Midbrain (tissue), 1 donor: Measurements from ENCODE around the gene GAB3.
"Not testable (repeated sequence)": the region's sequence is repeated elsewhere in the genome, so short reads cannot be mapped to it uniquely, and the experiment has no call there.

Experiments used
- DNase-seq: peaks from one replicate; lab custom pipeline; 2025; lab: John Stamatoyannopoulos, UW

The GAB3 gene

DNA sequence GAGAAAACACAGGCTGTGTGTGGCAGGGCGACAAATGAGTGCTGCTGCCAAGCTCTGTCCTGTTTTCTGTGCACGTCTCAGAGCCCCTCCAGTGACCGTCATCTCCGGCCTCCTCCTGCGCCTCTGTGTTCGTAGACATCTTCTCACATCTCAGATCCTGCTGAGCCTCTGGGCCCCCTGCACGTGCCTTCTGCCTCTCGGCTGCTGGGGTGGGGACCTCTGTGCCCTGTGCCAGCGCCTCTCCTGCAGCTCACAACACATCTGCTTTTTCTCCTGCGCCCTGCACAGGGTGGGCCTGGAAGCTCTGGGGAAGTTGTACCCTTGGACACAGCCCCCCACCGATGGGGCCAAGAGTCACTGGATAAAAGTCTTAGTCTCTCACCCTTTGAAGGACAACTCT is 95.1 kb downstream of the GAB3 start:
- DNase-seq, result no peak

DNA sequence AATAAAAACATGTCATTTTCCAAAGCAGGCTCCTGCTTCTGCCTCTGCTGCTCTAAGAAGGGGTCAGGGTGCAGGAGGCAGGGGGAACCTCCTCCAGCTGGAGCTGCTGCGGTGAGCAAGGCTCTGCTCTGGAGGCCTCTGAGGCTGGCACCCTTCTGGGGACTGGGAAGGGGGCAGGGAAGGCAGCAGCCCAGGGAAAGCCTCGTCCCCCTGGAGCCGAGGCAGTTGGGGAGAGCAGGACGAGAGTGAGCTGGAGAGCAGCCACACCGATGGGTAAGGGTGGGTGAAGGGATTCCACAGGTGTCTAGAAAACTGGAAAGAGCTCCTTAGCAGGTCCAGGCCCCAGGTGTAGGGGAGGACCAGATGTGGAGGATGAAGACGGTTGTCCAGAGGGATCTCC is 95.5 kb downstream of the GAB3 start:
- DNase-seq, result no peak

DNA sequence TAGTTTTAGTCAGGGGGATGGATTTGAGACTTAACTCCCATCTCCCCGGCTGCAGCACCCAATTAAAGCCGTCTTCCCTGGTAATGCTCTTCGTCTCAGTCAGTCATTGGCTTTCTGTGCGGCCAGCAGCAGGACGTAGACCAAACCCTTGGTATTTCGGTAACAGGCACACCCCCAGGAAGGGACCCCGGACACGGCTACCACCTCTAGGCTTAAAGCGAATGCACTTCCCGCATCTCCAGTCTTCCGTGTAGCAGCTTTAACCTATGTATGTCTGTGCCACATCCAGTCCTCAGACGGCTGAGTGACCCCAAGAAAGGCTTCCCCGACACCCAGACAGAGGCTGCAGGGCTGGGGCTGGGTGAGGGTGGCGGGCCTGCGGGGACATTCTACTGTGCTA is 96.0 kb downstream of the GAB3 start:
- DNase-seq, result no peak

DNA sequence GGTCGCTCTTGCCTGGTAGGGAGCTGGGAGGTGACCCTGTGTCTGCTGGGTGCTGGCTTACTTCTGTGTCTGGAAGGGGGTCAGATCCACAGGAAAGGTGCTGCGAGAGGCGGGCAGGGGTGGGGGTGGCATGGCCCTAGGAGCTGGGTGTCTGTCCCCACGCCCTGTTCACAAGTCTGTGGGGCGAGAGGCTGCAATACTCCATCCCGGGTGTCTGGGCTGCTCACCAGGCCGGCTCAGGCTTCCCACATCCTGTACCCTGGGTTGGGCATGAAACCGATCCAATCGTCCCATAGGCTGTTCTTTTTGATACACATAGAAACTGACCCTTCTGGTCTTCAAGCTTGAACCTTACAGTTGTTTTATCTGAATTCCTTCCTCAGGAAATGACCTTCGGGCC is 96.5 kb downstream of the GAB3 start:
- no peak for DNase-seq

DNA sequence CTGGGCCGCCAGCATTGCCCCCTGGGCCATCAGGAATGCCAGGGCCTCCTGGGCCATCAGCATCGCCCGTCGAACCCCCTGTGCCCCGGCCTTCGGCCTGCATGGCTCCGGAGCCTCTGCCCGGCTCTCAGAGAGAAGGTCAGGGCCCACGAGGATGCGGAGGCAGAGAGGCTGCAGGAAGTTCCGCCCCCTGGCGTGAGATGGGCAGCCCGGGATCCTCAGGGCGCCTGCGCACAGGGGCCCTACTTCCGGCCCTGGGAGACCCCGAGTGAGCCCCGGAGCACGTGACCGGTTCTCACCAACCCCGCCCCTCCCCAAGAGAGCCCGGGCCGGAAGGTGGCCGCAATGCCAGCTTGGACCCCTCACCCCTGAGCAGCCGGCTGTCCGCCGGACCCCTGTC is 97.5 kb downstream of the GAB3 start, which contains the start of gene CTAG2:
Gene CTAG2, minus strand, starts transcription at position 167 of the 400 bp plus-strand sequence. Its CDS starts 64 bp downstream, at position 103.
- DNase-seq, result not testable (repeated sequence)

DNA sequence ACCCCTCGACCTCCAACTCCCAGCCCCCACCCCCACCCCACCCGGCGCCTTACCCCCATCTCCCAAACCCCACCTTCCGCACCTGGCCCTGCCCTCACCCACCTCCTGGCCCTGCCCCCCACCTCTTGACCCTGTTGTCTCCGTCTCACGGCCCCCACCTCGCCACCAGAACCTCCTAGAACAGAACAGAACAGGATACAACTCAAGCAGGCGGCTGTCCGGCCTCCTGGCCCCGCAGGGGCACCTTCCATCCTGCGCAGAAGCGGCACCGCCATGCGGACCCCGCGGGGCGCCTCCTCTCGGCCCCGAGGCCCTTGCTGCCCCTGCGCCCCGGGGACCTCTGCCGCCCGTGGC is 97.9 kb downstream of the GAB3 start:
- DNase-seq, result no peak

DNA sequence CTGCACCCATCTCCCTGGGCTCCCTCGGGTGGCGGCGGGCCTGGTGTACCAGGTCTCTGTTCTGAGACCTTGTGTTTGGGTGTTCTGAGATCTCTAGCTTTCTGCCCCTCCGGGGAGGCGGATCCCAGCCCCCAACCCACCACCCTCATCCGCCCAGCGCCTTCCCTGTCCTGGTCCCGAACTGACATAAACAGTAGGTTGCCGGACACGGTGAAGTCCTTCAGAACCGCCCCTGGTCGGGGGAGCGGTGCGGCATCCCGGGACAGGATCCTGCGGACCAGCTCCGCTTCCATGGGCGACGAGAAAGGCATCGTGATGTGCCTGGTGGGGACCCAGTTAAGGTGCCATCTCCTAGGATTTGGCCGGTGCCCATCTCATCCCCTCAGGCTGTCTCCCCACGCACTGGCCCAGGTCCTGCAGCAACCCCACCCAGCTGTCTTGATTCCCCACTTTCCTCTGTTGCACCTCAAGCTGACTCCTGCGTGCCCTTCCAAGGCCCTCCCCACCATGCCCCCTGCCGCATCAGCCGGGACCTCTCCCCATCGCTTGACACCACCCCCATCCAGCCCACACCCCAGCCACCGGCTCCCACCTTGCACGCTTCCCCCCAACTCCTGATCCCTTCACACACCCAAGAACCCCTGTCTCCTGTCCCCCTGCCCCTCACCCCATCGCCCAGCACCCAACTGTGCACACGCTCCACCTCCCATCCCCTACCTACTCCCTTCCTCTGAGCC is 98.4 kb downstream of the GAB3 start:
- DNase-seq, result no peak

DNA sequence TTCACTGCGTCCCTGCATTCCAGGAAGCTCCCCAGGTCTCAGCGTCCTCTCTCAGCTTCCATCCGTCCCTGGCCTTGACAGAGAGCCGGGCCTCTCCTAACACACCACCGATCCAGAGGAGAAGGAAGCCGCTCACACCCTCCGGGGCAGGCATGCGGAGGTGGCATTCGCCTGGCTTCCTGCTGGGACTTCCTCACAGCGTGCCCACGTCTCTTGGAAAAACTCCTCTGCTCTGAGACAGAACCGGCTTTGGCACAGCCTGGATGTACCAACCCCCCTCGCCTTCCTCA is 100.7 kb downstream of the GAB3 start:
- no peak for DNase-seq

DNA sequence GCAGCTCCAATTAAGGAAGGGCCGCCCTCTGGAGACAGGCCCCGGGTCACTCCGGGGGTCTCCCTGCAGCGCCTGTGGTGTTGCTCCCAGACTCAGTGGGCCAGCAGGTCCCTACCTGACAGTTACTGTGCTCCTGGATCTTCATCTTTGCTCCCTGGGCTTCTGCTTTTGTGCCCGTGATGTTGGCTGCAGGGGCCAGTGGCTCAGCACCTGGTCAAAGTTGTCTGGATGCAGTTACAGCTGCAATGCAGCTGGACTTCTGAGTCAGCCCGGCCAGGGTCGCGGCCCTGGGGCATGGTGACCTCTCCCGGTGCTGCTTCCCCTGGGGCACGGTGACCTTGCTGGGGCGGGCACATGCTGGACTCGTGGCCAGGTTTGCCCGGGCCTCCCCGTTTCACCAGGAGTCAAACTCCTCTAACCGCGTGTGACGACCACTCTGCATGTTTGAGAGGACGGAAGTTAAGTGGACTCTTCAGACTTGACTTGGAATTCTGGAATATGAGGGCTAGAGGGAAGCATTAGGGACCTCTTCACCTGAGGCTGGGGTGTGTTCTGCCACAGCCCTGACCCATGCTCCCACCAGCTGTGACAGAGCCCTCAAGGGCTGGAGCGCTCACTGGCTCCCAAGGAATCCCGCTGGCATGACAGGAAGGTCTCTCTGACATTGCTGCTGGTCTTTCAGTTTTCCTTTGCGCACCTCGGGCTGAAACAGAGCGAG is 101.2 kb downstream of the GAB3 start:
- DNase-seq, result no peak

DNA sequence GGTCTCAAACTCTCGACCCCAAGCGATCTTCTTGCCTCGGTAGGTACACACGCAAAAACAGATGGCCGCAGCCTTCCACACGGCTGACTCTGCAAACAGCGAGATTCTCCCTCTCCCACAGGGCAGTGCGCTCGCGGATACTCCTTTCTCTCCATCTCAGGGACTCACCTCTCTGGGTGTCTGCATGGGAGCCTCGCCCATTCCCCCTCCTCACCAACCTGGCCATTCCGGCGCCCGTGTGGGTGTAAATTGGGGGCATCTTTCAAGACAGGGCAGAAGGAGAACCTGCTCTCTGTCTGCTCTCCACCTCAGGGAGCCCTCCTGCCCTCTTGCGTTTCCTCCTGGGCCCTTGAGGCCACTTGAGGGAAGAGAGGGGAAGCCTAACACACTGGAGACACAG is 101.9 kb downstream of the GAB3 start:
- DNase-seq, result no peak

DNA sequence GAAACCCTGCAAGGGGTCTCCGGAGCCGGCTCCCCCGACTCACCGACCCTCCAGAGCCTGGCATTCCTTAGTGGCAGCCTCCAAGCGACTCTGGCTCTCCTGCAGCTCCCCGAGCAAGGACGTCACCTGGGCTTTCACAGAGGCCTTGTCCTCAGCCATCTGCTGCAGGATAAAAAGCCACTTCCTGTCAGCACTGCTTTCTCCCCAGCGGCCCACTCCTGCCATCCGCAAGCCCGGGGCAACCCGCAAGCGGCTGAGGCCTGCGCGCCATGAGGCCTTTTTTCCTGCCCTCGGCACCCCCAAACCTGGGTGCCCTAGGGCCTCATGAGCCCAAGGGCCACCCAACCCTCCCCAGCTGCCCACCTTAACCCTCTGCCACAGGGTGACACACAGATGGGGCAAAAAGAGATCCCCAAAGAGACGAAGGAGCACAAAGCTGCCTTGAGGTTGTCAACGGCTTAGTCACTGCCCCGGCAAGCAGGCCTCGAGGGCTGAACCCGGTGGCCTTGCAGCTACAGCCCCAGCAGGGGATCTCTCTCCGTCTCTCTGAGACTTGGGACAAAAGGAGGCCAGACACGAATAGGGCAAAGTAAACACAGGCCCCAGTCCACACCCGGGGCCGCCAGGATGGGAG is 105.0 kb downstream of the GAB3 start:
- DNase-seq, result not testable (repeated sequence)

DNA sequence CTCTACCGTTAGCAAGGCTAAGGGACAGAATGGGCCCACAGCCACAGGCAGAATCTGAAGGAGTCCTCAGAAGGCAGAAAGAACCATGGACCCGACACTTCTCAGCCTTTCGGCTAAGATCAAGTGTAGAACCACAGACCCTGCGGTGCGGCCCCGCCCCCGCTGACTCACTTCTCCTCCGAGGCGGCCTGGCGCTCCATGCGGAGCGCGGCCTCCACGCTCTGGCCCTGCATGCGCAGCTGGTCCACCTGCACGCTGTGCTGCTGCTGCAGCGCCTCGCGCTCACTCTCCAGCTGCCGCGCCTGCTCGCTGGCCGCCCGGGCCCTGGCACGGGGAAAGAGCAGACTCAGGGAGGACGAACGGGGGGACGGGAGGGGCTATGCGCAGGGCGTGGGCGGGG is 107.2 kb downstream of the GAB3 start:
- not testable (repeated sequence) for DNase-seq

DNA sequence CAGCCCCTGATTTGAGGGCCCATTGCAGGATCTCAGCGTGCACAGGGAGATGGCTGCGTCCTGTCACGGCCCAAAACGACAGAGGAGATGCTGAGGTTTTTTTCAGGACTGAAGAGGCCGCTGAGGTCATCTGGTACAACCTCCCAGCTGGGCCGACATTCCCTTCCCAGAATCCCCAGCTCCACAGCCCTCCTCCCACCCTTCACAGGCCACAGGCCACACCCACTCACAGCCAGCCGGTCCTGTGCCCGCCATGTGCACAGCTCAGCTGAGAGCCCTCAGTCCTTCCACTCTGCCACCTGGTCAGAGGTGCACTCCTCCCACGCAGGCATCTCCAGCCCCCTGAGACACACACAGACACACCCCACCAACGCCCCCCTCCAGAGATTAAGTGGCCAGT is 109.1 kb downstream of the GAB3 start:
- DNase-seq, result not testable (repeated sequence)

DNA sequence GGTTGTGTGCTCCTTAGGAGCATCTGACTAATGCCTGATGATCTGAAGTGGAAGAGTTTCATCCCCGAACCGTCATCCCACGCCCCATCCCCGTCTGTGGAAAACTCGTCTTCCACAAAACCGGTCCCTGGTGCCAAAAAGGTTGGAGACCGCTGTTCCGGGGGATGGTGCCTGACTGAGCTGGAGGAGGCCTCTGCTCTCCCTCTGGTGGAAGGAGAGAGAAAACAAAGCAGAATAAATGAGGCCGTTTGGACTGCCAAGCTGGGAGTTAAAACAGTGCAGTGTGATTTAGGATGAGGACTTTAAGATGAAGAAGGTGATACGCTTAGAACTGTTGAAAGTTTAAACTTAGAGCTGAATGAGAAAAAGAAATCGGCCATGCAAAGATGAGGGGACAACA is 117.2 kb downstream of the GAB3 start:
- not testable (repeated sequence) for DNase-seq

DNA sequence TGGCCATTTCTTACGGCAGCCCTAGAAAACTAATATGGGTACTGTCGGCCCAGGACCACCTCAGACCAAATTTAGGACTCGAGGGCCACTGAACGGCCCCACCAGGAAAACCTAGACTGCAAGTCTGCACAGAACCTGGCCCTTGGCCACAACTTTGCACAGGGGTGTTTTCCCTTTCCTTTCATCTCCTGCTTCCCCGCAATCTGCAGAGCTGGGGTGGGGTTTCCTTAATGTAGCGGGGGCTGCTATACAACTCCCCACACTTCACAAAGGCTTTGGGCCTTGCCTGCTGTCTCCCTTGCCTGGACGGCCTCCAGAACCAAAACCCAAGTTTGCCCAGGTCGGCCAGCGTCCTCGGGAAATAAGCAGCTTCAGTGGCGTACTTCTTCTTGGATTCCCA is 119.9 kb downstream of the GAB3 start:
- DNase-seq, result not testable (repeated sequence)

DNA sequence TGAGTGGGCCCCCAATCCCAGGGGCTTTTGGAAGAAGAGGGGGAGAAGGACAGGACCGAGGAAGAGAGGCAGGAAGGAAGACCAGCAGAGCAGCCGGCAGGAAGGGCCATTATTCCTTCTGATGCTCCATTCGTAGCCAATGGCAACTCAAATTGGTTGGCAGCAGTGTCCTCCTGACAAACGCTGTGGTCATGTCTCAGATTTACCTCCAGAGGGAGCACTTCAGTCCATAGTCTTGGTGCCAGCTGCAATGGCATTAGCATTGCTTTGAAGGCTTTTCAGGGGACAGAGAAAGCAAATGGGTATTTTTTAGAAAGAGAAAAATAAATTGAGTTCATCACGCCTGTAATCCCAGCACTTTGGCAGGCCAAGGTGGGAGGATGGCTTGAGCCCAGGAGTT is 121.9 kb downstream of the GAB3 start:
- not testable (repeated sequence) for DNase-seq
